NCI-H187 (cell line): ENCODE data around the gene PROSER3.

Experiments
- DNase-seq, 2 experiments: peaks; one replicate each; lab custom pipeline; 2025; lab: John Stamatoyannopoulos, UW

The PROSER3 gene

GRCh38 chr19:35777961-35778360 is 20.0 kb downstream of the PROSER3 start:
- DNase-seq = no peak

DNA sequence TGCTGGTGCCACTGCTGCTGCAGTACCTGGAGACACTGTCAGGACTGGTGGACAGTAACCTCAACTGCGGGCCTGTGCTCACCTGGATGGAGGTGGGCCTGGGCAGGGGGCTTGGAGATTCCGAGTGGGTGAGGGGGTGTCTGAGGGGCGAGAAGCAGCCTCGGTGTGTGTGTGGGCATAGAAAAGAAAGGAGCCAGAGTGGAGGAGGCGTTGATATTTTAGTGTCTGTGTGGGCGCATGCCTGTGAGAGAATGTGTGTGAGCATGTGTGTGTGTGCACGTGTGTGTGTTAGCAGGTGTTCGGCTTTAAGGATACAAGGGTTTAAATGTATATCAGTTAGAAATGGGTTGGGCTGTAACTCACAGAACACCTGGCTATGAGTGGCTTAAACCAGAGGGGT is 21.1 kb downstream of the PROSER3 start:
- DNase-seq = no peak

- no peak for DNase-seq
These were observed 22.1 kb downstream of the PROSER3 start for GRCh38 chr19:35780058-35780457.

- no peak for DNase-seq
These were observed 22.7 kb downstream of the PROSER3 start for GRCh38 chr19:35780717-35781116.

DNA sequence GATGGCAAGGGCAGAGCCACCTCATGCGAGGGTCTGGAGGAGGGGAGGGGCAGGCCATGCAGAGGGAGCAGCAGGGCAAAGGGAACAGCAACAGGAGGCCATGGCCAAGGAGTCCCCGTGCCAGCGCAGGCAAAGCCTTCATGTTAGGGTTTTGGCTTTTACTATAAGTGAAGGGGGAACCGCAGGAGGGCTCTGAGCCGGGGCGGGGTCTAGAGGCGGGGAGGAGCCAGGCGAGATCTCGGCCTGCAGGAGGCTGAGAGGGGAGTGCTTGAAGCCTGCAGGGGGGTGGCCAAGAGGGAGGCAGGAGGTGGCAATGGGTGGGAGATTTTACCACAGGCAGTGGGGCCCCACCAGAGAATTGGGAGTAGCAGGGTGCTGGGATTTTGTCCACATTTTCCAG is 23.7 kb downstream of the PROSER3 start:
- DNase-seq = no peak

DNA sequence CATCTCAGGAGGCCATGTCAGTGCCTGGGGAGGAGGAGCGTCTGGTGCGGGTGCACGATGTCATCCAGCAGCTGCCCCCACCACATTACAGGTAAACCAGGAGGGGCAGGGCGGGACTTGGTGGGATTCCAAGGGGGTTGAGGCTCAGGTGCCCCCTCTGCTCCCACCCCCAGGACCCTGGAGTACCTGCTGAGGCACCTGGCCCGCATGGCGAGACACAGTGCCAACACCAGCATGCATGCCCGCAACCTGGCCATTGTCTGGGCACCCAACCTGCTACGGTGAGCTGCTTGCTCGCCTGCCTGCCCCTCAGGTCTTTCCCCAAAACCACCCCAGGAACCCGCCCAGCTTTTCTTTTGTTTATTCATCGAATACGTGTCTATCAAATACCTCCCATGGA is 24.6 kb downstream of the PROSER3 start:
- no peak for DNase-seq

GRCh38 chr19:35783469-35784434 is 25.8 kb downstream of the PROSER3 start:
- DNase-seq = no peak

DNA sequence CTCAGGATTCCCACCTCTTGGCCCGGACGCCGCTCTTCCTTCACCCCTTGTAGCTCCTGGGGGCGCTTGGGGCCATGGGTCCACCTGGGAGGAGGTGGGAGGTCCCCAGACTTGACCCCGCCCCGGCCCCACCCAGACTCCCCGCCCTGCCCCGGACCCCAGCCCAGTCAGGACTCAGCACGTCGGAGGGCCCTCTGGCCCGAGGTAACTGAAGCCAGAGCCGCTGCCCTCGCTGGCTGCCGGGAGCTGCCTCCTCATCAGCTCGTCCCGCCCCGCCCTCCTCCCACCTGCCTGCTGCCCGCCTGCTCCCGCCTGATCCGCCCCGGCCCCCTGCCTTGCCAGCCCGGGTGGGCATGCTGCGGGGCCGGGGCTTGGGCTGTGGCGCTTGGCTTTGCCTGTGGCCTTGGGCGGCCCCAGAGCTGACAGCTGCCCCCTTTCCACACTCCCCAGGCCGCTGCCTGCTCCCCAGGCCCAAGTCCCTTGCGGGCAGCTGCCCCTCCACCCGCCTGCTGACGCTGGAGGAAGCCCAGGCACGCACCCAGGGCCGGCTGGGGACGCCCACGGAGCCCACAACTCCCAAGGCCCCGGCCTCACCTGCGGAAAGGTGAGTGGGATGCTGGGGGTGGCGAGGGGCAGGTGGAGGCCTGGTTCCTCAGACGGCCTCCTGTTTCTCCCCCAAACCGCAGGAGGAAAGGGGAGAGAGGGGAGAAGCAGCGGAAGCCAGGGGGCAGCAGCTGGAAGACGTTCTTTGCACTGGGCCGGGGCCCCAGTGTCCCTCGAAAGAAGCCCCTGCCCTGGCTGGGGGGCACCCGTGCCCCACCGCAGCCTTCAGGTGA is 26.7 kb downstream of the PROSER3 start:
- no peak for DNase-seq

GRCh38 chr19:35785339-35785627 is 27.3 kb downstream of the PROSER3 start:
- DNase-seq = no peak

DNA sequence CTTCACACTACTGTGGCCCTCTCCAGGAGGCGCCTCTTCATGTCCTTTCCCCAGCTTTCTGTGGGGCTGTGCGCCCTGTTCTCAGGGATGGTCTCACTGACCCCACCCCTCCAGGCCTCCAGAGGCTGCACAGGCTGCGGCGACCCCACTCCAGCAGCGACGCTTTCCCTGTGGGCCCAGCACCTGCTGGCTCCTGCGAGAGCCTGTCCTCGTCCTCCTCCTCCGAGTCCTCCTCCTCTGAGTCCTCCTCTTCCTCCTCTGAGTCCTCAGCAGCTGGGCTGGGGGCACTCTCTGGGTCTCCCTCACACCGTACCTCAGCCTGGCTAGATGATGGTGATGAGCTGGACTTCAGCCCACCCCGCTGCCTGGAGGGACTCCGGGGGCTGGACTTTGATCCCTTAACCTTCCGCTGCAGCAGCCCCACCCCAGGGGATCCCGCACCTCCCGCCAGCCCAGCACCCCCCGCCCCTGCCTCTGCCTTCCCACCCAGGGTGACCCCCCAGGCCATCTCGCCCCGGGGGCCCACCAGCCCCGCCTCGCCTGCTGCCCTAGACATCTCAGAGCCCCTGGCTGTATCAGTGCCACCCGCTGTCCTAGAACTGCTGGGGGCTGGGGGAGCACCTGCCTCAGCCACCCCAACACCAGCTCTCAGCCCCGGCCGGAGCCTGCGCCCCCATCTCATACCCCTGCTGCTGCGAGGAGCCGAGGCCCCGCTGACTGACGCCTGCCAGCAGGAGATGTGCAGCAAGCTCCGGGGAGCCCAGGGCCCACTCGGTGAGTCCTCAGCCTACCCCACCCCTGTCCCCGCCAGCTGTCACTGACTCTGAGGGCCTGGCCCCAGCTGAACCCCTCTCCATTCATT is 28.6 kb downstream of the PROSER3 start:
- DNase-seq = no peak

- no peak for DNase-seq
These were observed 29.3 kb downstream of the PROSER3 start for GRCh38 chr19:35787227-35787799.

- no peak for DNase-seq
These were observed 30.4 kb downstream of the PROSER3 start for GRCh38 chr19:35788205-35788960.

DNA sequence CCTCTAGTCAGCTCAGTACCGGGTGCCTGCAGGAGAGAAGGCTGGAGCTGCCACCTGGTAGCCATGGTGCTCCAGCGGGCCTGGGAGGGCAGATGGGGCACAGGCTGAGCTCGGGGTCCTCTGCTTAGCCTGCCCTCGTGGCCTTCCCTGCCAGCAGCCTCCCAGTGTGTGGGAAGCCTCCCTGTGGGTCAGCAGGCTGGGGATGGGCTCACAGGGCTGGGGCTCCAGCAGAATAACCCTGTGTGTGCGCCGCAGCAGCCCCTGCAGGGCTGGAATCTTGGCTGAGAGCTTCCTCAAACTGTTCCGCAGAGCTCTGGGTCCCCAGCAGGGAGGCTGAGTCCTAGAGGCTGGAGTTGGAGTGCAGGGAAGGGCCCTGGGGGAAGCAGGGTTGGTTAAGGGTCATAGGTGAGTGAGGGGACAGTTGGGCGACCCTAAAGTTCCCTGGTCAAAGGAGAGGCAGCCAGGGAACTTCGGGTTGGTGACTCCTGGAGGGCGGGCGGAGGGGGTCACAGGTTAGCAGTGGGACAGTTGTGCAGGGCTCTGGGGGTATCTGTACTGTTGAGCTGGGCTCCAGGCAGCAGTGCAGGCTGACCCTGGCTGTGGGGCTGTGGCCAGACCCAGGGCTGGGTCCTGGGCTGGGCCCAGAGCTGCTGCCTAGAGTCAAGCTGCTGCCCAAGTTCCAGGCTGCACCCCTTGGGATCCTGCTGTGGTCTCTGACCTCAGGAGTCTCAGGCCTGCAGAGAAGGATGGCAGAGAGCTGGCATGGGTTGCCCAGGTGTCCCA is 31.4 kb downstream of the PROSER3 start:
- DNase-seq = no peak

DNA sequence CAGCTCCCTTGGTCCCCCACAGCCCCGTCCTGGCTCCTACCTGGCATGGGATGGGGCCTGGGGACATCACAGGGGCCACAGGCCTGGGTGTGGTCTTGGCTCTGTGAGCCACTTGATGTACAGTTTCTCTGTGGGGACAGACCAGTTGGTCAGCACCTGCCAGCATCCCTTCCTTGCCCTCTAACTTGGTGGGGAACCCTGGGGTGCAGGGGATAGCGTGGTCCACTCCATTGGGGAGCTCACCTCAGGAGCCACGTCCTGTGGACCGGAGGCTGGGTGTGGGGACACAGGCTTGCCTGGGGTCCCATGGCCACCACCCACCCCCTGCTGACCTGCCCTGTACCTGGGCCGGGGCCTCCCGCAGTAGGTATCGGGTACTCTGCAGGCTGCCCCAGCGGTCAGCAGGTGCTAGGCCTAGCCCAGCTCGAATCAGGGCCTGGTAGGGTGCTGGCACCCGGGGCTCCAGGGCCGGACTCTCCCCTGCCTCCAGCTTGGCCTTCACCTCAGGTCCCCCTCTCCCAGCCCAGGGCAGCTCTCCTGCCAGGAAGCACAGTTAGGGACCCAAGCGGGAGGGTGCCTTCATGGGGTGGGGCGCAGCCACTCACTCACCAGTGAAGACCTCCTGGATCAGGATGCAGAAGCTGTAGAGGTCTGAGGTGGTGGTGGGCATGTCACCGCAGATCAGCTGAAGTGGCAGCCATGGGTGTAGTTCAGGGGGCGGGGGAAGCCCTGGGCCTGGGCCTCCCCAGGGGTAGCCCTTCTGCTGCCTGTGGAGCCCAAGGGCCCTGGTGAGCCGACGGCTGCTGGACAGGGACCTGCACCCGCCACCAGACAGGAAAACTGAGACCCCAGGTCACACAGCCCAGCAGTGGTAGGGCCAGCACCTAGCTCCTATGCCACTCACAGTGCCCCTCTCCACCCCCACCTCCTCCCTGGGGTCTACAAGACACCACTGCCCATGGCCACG is 32.3 kb downstream of the PROSER3 start:
- DNase-seq = no peak

DNA sequence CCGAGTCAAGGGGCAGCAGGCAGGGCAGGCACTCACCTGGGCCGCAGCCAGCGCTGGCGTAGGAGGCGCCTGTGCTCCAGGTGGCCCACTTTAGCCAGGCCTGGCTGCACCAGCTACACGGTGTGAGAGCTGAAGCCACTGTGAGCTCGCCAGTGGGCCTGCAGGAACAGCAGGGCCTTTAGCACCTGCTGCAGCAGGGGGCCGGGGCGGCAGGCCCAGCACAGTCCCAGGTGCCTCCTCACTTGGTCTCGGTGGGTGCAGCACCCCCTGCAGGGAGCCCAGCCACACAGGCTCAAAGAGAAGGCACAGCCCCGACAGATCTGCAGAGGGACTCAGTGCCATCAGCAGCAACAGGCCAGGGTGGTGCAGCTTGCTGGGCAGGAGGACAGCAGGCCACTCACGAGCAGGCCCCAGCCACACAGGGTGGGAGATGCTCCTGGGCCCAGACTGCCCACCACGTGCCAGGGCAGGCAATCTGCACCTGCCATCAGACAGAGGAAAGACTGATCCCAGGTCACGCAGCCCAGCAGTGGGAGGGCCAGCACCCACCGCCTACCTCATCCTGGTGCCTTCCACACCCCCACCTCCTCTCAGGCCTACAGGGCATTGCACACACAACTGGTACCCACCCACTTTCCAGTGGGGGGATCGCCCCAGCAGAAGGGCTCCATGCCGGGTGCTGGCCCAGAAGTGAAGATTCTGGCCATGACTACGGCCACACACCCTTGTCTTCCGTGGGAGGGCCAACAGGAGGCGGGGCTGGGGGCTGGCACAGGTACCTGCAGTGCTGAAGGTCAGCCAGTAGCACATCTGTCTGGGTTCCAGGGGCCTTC is 33.2 kb downstream of the PROSER3 start:
- DNase-seq = no peak

DNA sequence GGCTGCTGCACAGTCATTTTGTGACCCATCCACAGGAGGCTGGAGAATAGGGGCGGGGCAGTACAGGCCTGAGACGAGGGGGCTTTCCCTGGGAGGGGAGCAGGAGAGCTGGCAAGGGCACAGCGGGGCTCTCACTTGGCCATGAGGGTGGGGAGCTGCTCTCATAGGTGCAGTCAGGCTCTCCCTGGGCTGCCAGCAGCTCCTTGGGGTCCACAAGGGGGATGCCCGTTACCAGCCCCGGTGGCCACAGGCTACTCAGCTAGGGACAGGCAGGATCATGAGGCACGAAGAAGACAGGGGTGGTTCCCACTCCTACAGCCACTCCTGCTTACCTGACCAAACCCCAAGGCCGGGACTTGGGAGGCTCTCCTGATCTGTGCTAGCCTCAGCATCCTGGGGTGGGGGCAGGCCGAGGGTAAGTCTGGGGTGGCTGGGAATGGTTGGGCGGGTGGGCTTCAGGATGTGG is 33.9 kb downstream of the PROSER3 start:
- no peak for DNase-seq

DNA sequence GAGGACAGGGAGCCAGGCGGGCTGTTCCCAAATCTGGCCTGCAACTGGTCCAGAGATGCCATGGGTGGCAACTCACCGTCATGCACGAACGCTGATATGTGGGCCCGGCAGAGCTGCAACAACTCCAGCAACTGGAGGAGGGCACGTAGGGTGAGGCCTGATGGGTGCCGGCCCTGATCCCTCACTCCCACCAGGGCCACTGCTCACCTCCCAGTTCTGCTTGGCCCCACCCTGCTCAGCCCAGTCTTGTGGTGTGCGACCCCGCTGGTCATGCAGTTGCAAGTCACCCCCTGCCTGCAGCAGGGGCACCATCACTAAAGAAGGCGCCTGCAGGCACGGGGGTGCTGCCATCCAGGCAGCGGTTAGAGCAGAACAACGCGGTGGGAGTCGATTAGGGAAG is 34.3 kb downstream of the PROSER3 start:
- DNase-seq = no peak

DNA sequence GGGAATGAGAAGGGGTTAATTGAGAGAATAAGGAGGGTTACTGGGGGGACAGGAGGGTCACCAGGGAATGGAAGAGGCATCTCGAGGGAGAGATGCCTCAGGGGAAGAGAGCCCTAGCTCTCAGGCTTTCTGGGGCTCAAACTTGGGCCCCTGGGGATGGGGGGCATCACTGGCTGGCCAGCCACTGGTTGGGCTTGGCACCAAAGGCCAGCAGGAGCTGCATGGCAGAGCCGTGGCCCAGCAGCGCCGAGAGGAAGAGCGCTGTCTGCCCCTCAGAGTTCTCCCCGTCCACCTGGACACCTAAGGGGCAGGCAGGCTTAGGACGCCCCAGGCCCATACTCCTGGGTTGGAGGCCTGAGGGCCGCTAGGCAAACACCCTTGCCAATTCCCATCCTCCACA is 34.9 kb downstream of the PROSER3 start:
- no peak for DNase-seq
